HEK293 (cell line): ENCODE data around the gene RAE1.
A peak's percentile ranks its signal among the peaks of the same experiment; 100 is the strongest.

Experiments
- KLF7 ChIP-seq: fragments of 450-650 bp; formaldehyde crosslinking; IDR thresholded peaks from 2 replicates; pipeline ENCODE4 v1.5.1; 2016; ENCODE audit warnings: missing biosample characterization, missing genetic modification characterization, borderline replicate concordance
- MYNN ChIP-seq: fragments of 450-650 bp; formaldehyde crosslinking; IDR thresholded peaks from 2 replicates; pipeline ENCODE4 v1.5.1; 2016; ENCODE audit warnings: missing biosample characterization, missing genetic modification characterization, borderline replicate concordance
- SP2 ChIP-seq: fragments of 450-650 bp; formaldehyde crosslinking; IDR thresholded peaks from 2 replicates; pipeline ENCODE4 v1.5.1; 2016; ENCODE audit warnings: missing biosample characterization, missing genetic modification characterization
- SP7 ChIP-seq: fragments of 450-650 bp; formaldehyde crosslinking; IDR thresholded peaks from 2 replicates; pipeline ENCODE4 v1.5.1; 2016; ENCODE audit warnings: missing biosample characterization, missing genetic modification characterization
- YY1 ChIP-seq: fragments of 450-650 bp; formaldehyde crosslinking; IDR thresholded peaks from 2 replicates; pipeline ENCODE4 v1.5.1; 2018; ENCODE audit warnings: missing biosample characterization, missing genetic modification characterization
- YY2 ChIP-seq: fragments of 450-650 bp; formaldehyde crosslinking; IDR thresholded peaks from 2 replicates; pipeline ENCODE4 v1.5.1; 2016; ENCODE audit warnings: missing biosample characterization, missing genetic modification characterization
- ZBTB17 ChIP-seq: fragments of 450-650 bp; formaldehyde crosslinking; IDR thresholded peaks from 2 replicates; pipeline ENCODE4 v1.5.1; 2016; ENCODE audit warnings: missing biosample characterization, missing genetic modification characterization
- ZBTB48 ChIP-seq: fragments of 450-650 bp; formaldehyde crosslinking; IDR thresholded peaks from 2 replicates; pipeline ENCODE4 v1.5.1; 2016; ENCODE audit warnings: missing biosample characterization, missing genetic modification characterization
- ZEB2 ChIP-seq: fragments of 450-650 bp; formaldehyde crosslinking; IDR thresholded peaks from 2 replicates; pipeline ENCODE4 v1.5.1; 2016; ENCODE audit warnings: missing biosample characterization, missing genetic modification characterization
- ZIC2 ChIP-seq: fragments of 450-650 bp; formaldehyde crosslinking; IDR thresholded peaks from 2 replicates; pipeline ENCODE4 v1.5.1; 2016; ENCODE audit warnings: missing biosample characterization, missing genetic modification characterization
- ZNF146 ChIP-seq: fragments of 450-650 bp; formaldehyde crosslinking; IDR thresholded peaks from 2 replicates; pipeline ENCODE4 v1.5.1; 2016; ENCODE audit warnings: missing biosample characterization, missing genetic modification characterization
- ZNF202 ChIP-seq: fragments of 450-650 bp; formaldehyde crosslinking; IDR thresholded peaks from 2 replicates; pipeline ENCODE4 v1.5.1; 2016; ENCODE audit warnings: missing biosample characterization, missing genetic modification characterization, borderline replicate concordance
- ZNF335 ChIP-seq: fragments of 450-650 bp; formaldehyde crosslinking; conservative IDR thresholded peaks from 2 replicates; pipeline ENCODE4 v1.5.1; 2016; ENCODE audit warnings: missing biosample characterization, missing genetic modification characterization
- ZNF501 ChIP-seq: fragments of 450-650 bp; formaldehyde crosslinking; IDR thresholded peaks from 2 replicates; pipeline ENCODE4 v1.5.1; 2016; ENCODE audit warnings: missing biosample characterization, missing genetic modification characterization
- ZNF561 ChIP-seq: fragments of 450-650 bp; IDR thresholded peaks from 2 replicates; pipeline ENCODE4 v1.5.1; 2018; ENCODE audit warnings: missing biosample characterization, missing genetic modification characterization, borderline replicate concordance
- ZNF76 ChIP-seq: fragments of 450-650 bp; formaldehyde crosslinking; IDR thresholded peaks from 2 replicates; pipeline ENCODE4; 2016; ENCODE audit warnings: low read depth, missing biosample characterization, missing genetic modification characterization, borderline replicate concordance
- ZNF777 ChIP-seq: fragments of 450-650 bp; formaldehyde crosslinking; IDR thresholded peaks from 2 replicates; pipeline ENCODE4 v1.5.1; 2017; ENCODE audit warnings: missing biosample characterization, missing genetic modification characterization, borderline replicate concordance
- ZNF791 ChIP-seq: fragments of 450-650 bp; formaldehyde crosslinking; IDR thresholded peaks from 2 replicates; pipeline ENCODE4 v1.5.1; 2016; ENCODE audit warnings: missing biosample characterization, missing genetic modification characterization
- TF ChIP-seq, protein P1 (sequence below): fragments of 450-650 bp; formaldehyde crosslinking; conservative IDR thresholded peaks from 2 replicates; pipeline ENCODE4 v1.5.1; 2016; ENCODE audit warnings: low read depth, missing biosample characterization, missing genetic modification characterization
- TF ChIP-seq, protein P2 (sequence below): fragments of 450-650 bp; formaldehyde crosslinking; IDR thresholded peaks from 2 replicates; pipeline ENCODE4 v1.5.1; 2016; ENCODE audit warnings: missing biosample characterization, missing genetic modification characterization
- TF ChIP-seq, protein P3 (sequence below): fragments of 450-650 bp; formaldehyde crosslinking; IDR thresholded peaks from 2 replicates; pipeline ENCODE4 v1.5.1; 2016; ENCODE audit warnings: missing biosample characterization, missing genetic modification characterization
- TF ChIP-seq, protein P4 (sequence below): fragments of 450-650 bp; formaldehyde crosslinking; IDR thresholded peaks from 2 replicates; pipeline ENCODE4 v1.5.1; 2017; ENCODE audit warnings: missing biosample characterization, missing genetic modification characterization

Gene RAE1

DNA sequence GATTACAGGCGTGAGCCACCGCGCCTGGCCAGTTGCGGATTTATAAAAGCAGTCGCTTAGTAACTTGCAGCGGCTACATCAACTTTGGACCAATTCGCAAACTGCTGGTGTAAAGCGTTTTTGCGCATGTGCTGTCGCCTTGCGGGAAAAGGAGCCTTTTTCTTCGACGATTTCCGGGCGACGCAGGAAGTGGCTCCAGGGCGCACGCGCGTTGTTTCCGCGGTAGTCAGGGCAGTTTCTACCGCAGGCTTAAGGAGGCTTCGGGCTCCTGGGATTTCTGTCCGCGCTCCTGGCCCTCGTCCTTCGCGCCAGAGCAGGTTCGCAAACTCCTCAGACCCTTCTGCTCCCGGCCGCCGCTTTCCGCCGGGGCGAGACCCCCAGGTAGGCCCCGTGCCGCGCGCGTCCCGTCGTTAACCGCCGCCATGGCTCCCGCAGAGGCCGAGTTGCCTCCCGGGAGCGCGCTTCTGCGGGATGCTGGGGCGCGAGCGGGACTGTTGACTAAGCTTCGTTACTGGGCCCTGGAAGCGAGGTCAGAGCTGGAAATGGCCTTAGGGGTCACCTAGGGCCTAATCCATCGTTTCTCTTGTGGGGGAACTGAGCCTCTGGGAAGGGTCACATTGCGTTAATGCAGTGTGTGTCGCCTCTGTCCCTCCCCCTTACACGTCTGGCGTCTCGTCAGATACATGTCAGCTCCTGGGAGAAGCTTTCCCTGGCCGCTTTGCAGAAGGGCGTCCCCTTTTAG lies at the start of gene RAE1 (continued):
- TF ChIP-seq, protein P1, sequence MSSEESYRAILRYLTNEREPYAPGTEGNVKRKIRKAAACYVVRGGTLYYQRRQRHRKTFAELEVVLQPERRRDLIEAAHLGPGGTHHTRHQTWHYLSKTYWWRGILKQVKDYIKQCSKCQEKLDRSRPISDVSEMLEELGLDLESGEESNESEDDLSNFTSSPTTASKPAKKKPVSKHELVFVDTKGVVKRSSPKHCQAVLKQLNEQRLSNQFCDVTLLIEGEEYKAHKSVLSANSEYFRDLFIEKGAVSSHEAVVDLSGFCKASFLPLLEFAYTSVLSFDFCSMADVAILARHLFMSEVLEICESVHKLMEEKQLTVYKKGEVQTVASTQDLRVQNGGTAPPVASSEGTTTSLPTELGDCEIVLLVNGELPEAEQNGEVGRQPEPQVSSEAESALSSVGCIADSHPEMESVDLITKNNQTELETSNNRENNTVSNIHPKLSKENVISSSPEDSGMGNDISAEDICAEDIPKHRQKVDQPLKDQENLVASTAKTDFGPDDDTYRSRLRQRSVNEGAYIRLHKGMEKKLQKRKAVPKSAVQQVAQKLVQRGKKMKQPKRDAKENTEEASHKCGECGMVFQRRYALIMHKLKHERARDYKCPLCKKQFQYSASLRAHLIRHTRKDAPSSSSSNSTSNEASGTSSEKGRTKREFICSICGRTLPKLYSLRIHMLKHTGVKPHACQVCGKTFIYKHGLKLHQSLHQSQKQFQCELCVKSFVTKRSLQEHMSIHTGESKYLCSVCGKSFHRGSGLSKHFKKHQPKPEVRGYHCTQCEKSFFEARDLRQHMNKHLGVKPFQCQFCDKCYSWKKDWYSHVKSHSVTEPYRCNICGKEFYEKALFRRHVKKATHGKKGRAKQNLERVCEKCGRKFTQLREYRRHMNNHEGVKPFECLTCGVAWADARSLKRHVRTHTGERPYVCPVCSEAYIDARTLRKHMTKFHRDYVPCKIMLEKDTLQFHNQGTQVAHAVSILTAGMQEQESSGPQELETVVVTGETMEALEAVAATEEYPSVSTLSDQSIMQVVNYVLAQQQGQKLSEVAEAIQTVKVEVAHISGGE (tag by site-specific recombination): peak; percentile 92
- TF ChIP-seq ZNF335 (tag by site-specific recombination): peak; percentile 63
- TF ChIP-seq ZEB2 (tag by site-specific recombination): 0 out of 2 replicates have a peak, but pooled peaks have one; percentile 32
- TF ChIP-seq ZBTB48 (tag by site-specific recombination): peak; percentile 47; the same call in 1 of the 2 replicates
- TF ChIP-seq ZNF146 (tag by site-specific recombination): 0 out of 2 replicates have a peak, but pooled peaks have one; percentile 10
- peak; percentile 50 for TF ChIP-seq SP2 (tag by site-specific recombination)
- TF ChIP-seq, protein P2, sequence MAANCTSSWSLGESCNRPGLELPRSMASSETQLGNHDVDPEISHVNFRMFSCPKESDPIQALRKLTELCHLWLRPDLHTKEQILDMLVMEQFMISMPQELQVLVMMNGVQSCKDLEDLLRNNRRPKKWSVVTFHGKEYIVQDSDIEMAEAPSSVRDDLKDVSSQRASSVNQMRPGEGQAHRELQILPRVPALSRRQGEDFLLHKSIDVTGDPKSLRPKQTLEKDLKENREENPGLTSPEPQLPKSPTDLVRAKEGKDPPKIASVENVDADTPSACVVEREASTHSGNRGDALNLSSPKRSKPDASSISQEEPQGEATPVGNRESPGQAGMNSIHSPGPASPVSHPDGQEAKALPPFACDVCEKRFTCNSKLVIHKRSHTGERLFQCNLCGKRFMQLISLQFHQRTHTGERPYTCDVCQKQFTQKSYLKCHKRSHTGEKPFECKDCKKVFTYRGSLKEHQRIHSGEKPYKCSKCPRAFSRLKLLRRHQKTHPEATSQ: 0 out of 2 replicates have a peak, but pooled peaks have one; percentile 40
- TF ChIP-seq ZNF561 (tag by site-specific recombination): peak; percentile 62
- TF ChIP-seq ZNF777 (tag by site-specific recombination): peak; percentile 80; the same call in 1 of the 2 replicates
- TF ChIP-seq ZNF202 (tag by site-specific recombination): no peak
- TF ChIP-seq YY2 (tag by site-specific recombination): peak; percentile 78
- peak; percentile 92 for TF ChIP-seq ZNF76 (tag by site-specific recombination)
- no peak for TF ChIP-seq ZNF791 (tag by site-specific recombination)
- peak; percentile 76 for TF ChIP-seq ZIC2 (tag by site-specific recombination)
- TF ChIP-seq, protein P3, sequence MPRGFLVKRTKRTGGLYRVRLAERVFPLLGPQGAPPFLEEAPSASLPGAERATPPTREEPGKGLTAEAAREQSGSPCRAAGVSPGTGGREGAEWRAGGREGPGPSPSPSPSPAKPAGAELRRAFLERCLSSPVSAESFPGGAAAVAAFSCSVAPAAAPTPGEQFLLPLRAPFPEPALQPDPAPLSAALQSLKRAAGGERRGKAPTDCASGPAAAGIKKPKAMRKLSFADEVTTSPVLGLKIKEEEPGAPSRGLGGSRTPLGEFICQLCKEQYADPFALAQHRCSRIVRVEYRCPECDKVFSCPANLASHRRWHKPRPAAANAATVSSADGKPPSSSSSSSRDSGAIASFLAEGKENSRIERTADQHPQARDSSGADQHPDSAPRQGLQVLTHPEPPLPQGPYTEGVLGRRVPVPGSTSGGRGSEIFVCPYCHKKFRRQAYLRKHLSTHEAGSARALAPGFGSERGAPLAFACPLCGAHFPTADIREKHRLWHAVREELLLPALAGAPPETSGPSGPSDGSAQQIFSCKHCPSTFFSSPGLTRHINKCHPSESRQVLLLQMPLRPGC (tag by site-specific recombination): peak; percentile 21; the same call in 1 of the 2 replicates
- peak; percentile 66 for TF ChIP-seq SP7 (tag by site-specific recombination)
- TF ChIP-seq KLF7 (tag by site-specific recombination): no peak
- 0 out of 2 replicates have a peak, but pooled peaks have one; percentile 25 for TF ChIP-seq ZNF501 (tag by site-specific recombination)
- TF ChIP-seq YY1 (tag by site-specific recombination): peak; percentile 92
- peak; percentile 25; the same call in 1 of the 2 replicates for TF ChIP-seq ZBTB17 (tag by site-specific recombination)
- no peak for TF ChIP-seq MYNN (tag by site-specific recombination)
- TF ChIP-seq, protein P4, sequence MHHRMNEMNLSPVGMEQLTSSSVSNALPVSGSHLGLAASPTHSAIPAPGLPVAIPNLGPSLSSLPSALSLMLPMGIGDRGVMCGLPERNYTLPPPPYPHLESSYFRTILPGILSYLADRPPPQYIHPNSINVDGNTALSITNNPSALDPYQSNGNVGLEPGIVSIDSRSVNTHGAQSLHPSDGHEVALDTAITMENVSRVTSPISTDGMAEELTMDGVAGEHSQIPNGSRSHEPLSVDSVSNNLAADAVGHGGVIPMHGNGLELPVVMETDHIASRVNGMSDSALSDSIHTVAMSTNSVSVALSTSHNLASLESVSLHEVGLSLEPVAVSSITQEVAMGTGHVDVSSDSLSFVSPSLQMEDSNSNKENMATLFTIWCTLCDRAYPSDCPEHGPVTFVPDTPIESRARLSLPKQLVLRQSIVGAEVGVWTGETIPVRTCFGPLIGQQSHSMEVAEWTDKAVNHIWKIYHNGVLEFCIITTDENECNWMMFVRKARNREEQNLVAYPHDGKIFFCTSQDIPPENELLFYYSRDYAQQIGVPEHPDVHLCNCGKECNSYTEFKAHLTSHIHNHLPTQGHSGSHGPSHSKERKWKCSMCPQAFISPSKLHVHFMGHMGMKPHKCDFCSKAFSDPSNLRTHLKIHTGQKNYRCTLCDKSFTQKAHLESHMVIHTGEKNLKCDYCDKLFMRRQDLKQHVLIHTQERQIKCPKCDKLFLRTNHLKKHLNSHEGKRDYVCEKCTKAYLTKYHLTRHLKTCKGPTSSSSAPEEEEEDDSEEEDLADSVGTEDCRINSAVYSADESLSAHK (tag by site-specific recombination): peak; percentile 71
